ENCODE results near the gene C1QA.

Gene C1QA

DNA sequence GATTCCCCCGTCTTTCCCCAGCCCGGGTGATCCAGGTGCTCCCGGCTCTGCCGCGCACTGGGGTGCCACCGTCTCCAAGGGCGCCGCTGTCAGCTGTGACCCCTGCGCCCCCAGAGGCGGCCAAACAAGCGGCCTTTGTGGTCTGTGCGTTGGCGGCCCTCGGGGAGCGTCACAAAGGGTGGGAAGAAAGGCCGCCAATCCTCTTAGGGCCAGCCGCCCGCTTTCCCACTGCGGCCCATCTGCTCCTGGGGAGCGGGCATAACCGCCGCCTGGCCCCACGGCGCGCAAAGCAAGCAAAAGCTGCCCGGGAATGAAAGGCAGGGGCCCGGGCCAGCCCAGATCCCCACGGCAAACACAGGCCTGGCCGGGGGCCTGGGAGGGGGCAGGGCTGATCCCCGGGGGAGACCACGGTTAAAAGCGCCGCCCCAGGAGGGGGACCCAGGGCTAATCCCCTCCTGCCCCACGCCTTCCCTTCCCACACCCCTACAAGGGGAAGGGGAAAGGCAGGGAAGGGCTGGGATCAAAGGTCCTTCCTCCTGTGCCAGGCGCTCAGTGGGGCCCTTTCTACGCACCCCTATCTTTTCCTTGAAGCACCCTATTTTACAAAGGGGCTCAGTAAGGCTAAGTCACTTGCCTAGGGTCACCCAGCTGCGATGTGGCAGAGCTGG lies 40.6 kb downstream of the C1QA start:
- DNase-seq, result no peak

DNA sequence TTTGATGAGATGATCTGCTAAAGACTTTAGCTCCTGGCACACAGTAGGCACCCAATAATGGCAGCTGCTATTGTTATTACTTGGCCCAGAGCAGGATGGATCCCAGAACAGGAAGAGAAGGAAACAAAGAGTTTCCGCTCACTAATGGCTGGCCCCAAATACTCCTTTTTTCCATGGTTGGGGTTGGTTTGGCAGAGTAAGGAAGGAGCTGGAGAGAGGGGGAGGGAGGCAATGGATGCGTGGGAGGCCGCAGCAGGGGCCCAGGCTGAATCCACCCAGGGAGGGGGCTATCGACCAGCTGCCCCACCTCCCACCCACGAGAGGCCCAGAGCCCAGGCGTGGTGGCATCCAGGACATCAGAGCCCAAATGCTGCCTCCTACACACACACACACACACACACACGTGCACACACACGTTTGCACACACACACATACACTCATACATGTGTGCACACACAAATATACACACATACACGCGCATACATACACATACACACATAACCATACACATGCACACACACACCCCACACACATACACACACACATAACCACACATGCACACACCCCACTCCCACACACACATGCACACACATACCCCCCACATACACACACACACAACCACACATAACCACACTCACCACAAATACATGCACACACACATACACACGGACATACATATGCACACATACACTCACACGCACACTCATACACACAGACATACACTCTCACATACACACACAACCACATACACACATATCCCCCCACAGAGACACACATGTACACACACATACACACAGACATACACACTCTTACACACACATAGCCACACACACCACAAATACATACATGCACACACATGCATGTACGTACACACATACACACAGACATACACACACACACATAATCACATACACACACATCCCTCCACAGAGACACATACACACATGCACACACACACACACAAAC lies 41.8 kb downstream of the C1QA start:
- DNase-seq, result no peak

DNA sequence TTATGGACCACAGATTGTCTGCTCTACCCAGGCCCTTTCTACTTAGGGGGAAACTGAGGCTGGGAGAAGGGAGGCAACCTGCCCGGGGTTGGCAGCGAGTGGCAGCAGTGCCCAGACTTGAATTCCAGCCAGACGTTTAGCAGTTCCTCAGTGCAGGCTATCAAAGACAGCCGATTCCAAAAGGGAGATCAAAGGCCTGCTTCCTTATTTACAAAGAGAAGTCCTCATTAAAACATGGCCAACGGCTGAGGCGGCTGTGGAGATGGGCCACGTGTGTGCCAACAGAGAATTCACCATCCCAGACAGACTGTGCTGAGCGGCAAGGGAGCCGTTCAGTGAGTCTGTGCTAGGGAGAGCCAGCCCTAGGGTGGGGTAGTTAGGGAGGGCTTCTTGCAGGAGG lies 44.3 kb downstream of the C1QA start:
- DNase-seq, result no peak

DNA sequence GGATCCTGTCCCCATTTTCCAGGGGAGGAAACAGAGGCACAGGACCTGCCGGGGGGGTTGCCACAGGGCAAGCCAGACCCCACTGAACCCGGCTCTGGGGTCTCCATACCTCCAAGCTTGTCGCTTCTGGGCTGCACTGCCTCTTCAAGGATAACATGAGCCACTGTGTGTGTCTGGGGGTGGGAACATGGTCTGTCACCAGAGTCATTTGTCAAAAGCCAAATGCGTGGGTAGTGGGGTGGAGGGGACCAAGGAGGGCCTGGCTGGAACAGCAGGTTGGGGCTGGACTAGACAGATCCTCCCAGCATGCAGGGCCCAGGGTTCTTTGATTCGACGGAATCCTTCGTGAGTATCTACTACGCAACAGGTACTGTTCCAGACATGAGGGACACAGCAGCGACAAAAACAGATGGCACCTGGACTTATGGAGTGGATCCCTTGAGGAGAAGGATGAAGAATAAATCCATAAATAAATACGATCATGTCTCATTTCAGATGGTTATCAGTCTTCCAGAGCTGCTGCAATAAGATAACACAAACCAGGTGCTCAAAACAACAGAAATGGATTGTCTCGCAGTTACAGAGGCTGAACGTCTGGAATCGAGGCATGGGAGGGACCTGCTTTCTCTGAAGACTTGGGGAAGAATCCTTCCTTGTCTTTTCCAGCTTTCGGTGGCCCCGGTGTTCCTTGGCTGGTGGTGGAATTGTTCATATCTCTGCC lies 45.3 kb downstream of the C1QA start:
- DNase-seq, result no peak

DNA sequence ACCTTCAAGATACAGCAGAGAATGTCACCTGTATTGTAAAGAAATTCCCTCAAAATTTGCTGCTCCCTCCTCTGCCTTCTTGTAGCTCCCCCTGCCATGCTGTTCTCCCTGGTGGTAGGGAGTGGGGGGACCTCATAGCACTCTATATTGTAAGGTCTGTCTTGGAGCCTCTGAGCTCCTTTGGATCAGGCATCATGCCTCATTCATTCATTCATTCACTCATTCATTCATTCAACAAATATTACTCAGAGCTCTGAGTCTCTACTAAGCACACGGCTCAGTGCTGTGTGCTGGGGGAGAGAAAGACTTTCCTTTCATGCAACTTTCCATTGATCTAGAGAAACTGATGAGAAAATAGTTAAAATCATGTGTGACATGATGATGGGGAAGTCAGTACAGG lies 47.1 kb downstream of the C1QA start:
- no peak for DNase-seq

DNA sequence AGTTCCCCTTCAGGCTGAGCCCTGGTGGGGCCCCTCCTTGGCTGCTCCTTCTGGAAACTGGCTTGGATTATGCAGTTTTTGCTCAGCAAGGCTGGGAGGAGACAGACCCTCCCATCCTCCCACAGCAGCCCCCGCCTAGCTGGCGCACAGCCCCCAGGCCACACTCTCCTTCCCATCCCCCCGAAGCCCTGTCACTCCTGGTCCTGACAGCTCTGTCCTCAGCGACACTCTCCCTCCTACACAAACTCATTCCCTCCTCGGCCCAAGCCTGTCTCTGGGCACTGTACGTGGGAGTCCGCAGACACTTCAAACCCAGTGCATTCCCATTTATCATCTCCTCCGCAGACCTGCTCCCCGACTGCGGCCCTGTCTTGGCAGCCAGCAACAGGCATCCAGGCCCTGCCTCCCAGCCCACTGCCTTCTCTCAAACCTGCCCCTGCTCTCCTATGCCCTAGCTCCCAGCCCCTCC lies 49.2 kb downstream of the C1QA start:
- no peak for DNase-seq

DNA sequence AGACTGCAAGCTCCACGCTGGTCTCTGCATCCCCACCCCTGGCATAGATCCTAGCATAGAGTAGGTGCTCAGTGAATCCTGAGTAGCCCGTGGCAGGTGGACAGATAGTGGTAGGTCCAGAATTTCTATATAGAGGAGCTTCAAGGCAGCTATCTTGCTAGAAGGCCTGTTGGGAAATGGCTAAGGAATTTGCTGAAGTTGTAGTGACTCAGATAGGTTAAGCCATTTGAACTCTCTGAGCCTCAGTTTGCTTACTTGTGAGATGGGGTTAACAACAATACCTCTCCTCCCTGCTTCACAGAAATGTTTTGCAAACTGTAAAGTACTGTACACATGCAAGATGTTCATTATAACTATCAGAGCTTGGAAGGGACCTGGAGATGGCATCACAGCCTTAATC lies 50.8 kb downstream of the C1QA start:
- DNase-seq, result no peak

DNA sequence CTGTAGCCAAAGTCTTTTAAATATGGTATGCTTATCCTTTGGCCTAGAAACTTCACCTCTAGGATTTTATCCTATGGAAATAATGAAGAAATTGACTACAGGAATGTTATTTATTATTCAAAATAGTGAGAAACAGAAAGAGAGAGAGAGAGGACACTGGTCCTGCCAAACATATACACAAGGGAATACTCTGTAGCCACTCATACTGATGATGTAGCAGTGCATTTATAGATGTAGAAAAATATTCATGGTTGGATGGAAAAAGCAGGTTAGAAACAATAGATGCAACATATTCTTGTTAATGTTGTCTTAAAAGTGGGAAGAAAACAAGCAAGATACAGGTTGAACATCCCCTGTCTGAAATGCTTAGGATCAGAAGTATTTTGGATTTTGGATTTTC lies 52.0 kb downstream of the C1QA start:
- DNase-seq, result no peak
